Mesodermal cell (in vitro differentiated cells): ENCODE data around the gene CCL22.
"Not testable (repeated sequence)": the region's sequence is repeated elsewhere in the genome, so short reads cannot be mapped to it uniquely, and the experiment has no call there.

Experiments used
- H3K27ac ChIP-seq: 2 replicates; pipeline ENCODE4 v1.7.0; 2013; ENCODE audit warnings: mild to moderate bottlenecking, low read depth, low read length, moderate library complexity; ENCODE audit not compliant: severe bottlenecking
- H3K36me3 ChIP-seq: 2 replicates; pipeline ENCODE4 v1.7.1; 2013; ENCODE audit warnings: mild to moderate bottlenecking, low read length, moderate library complexity; ENCODE audit not compliant: control insufficient read depth, insufficient read depth
- H3K4me1 ChIP-seq: one replicate; pipeline ENCODE4 v1.7.1; 2013; ENCODE audit warnings: mild to moderate bottlenecking, low read length; ENCODE audit not compliant: insufficient read depth, control insufficient read depth, poor library complexity, severe bottlenecking
- H3K4me3 ChIP-seq: 2 replicates; pipeline ENCODE4 v1.7.0; 2013; ENCODE audit warnings: low read length, control low read depth, mild to moderate bottlenecking; ENCODE audit not compliant: insufficient read depth, poor library complexity, severe bottlenecking; ENCODE audit errors: extremely low read depth
- H3K9me3 ChIP-seq: 2 replicates; pipeline ENCODE4 v1.7.1; 2013; ENCODE audit warnings: mild to moderate bottlenecking, low read length, moderate library complexity; ENCODE audit not compliant: control insufficient read depth
- WGBS, 2 experiments: methylation state at CpG; one replicate each; pipeline ENCODE4 v1.1.5; 2013; ENCODE audit warnings: missing lambda C conversion rate in 2 of 2; ENCODE audit not compliant: insufficient coverage in 2 of 2; 5-methylcytosine and 5-hydroxymethylcytosine counted together

CCL22 gene

GRCh38 chr16:57361404-57361803, 2.8 kb downstream of the CCL22 start:
- WGBS, 2 experiments = 92 to 94% methylated on average over 3 to 4 of the region's 4 CpGs
- no peaks in the 10 kb centered on the region for H3K9me3 ChIP-seq
- no peak overlapping the region for H3K4me3 ChIP-seq
- H3K36me3 ChIP-seq = no peaks in the 10 kb centered on the region
- H3K4me1 ChIP-seq = no peaks in the 10 kb centered on the region
- no peak overlapping the region for H3K27ac ChIP-seq

DNA sequence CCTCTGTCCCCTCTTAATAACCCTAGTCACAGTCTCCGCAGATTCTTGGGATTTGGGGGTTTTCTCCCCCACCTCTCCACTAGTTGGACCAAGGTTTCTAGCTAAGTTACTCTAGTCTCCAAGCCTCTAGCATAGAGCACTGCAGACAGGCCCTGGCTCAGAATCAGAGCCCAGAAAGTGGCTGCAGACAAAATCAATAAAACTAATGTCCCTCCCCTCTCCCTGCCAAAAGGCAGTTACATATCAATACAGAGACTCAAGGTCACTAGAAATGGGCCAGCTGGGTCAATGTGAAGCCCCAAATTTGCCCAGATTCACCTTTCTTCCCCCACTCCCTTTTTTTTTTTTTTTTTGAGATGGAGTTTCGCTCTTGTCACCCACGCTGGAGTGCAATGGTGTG, 5.6 kb downstream of the CCL22 start:
- Histone ChIP-seq H3K9me3 (no peaks in the 10 kb centered on the region), H3K4me1 (no peaks in the 10 kb centered on the region), H3K27ac (no peak overlapping the region), H3K4me3 (no peak overlapping the region), H3K36me3 (no peaks in the 10 kb centered on the region)
- 80 to 100% methylated on average over 2 of the region's 3 CpGs for WGBS, 2 experiments

DNA sequence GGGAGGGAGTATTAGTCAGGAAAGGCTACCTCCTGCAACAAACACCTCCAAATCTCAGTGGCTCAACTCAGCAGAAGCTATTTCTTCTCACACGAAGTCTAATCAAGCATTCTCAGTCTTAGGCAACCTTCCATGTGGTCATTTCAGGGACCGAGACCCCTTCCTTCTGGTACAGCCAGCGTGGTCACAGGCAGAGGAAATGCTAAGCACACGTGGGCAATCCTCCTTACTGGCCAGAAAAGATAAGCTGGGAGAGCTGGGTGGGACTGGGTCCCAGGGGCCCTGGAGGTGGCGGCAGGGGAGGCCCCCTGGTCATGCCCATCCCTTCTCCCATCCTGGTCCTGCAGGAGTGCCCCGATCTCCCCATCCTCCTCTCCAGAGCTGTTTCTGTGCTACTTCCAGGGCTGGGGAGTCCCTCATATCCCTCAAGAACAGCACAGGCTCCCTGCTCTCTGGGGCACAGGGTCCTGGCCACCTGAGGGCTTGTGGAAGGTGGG, 8.0 kb downstream of the CCL22 start:
- peaks cover under 1% of the 10 kb centered on the region for H3K4me1 ChIP-seq
- 78 to 83% methylated on average over 4 to 5 of the region's 6 CpGs for WGBS, 2 experiments
- no peak overlapping the region for H3K4me3 ChIP-seq

DNA sequence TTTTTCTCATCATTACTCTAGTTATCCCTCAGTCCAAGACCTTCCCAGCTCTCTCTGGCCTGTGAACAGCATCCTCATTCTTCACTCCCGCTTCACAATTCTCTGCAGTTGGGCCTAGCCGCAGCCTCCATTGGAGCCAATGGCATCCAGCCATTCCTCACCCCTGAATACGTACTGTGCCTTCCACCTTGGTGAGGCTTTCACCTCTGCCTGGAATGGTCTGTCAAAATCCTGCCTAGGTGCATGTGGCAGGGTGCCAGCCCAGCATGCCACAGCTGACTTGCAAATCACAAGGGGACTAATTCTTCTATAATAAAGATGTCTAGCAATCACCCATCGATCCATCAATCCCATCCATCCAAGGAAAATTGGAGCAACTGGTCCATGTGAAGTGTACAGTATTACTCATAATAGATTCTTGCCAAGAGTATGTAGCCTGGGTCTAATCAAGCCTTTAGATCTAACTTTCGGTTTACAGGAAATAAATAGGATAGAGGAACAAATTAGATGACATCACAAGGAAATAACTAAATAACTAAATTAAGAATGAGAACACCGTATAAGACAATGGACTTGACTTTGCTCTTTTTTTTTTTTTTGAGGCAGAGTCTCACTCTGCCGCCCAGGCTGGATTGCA, 8.7 kb downstream of the CCL22 start:
- WGBS, 2 experiments = 89 to 100% methylated on average over 3 to 4 of the region's 7 CpGs
- H3K4me3 ChIP-seq = no peak overlapping the region

More for the DNA sequence above, 8.0 kb downstream of the CCL22 start:
- H3K36me3 ChIP-seq = no peaks in the 10 kb centered on the region
- H3K27ac ChIP-seq = no peak overlapping the region
- no peaks in the 10 kb centered on the region for H3K9me3 ChIP-seq

GRCh38 chr16:57371494-57372371, 13.2 kb downstream of the CCL22 start:
- H3K27ac ChIP-seq = peak overlapping the region; percentile 41
- peak overlapping the region; percentile 31 for H3K4me3 ChIP-seq
- WGBS, 2 experiments = 75 to 79% methylated on average over 12 to 13 of the region's 15 CpGs
- H3K36me3 ChIP-seq = no peaks in the 10 kb centered on the region
- H3K9me3 ChIP-seq = no peaks in the 10 kb centered on the region
- peaks cover 24% of the 10 kb centered on the region for H3K4me1 ChIP-seq

More for the DNA sequence above, 8.7 kb downstream of the CCL22 start:
- H3K36me3 ChIP-seq = no peaks in the 10 kb centered on the region
- peaks cover 7% of the 10 kb centered on the region for H3K4me1 ChIP-seq
- H3K27ac ChIP-seq = no peak overlapping the region
- no peaks in the 10 kb centered on the region for H3K9me3 ChIP-seq

DNA sequence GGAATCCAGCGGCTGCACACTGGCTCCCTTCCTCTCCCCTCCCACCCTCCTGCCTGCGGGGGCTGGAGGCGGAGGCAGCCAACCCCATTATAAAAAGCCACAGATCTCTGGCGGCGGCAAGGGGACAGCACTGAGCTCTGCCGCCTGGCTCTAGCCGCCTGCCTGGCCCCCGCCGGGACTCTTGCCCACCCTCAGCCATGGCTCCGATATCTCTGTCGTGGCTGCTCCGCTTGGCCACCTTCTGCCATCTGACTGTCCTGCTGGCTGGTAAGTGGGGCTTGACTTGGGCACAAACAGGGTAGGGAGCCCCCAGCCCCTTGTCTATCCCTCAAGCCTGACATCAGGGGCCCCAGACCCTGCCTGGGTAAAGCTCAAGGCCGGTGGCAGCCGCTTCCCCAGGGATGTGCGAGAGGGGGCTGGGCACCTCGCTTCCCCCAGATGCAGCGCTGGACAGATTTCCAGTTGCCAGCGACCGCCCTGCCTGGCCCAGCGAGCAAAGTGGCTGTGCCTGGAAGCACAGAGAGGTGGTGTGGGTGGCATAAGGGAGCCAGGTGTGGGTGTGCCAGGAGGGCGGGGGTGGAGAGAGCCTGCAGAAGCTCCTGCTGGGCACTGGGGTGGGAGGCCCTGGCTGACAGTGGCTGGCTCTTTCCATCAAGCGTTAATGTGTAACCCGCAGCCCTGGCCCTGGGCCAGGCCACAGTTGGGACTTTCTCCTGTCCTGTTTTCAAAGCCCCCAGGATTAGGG, 14.0 kb downstream of the CCL22 start, which contains the start of gene CX3CL1:
Gene CX3CL1, plus strand, starts transcription at position 119 of the 745 bp plus-strand sequence. Its CDS starts 79 bp downstream, at position 198.
- Histone ChIP-seq H3K27ac (peak within 1 kb of the TSS; percentile 62), H3K9me3 (no peaks in the 10 kb centered on the region), H3K4me1 (peaks cover 32% of the 10 kb centered on the region), H3K4me3 (peak within 1 kb of the TSS; percentile 31), H3K36me3 (no peaks in the 10 kb centered on the region)
- 21 to 32% methylated on average over 22 of the region's 23 CpGs for WGBS, 2 experiments

DNA sequence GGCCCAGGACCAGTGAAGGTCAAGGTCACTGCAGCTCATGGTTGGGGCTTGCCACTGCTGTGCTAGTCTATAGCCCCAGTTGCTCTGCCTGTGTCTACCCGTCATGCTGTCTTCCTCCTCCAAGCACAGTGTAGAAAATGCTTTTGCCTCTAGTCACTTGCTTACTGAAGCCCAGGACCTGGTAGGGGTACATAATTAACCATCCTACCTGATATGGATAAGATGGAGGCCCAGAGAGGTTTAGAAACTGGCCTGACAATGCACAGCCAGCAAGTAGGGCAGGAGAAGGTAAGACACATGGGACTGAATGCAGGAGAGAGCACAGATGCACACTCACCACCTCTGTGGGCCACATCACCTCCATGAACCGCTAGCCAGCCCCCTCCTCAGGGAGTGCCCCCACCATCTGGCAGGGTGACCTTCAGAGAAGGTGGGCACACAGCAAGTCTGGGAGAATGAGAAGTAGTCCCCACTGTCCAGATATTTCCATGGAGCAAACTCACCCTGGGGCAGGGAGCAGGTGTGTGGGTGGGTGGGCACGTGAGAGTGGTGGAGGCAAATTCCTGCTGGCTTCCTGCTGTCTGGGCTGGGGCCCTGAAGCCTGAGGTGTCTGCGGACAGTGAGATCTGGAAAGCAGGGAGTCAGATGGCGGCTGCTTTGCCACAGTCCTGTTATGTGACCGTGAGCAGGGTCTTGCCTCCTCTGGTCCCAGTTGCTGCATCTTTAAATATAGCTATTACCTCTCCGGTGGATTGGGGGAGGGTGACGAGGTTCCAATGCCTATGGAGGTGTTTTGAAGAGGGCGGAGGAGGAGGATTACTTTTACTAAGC, 14.7 kb downstream of the CCL22 start:
- 79 to 90% methylated on average over 5 of the region's 9 CpGs for WGBS, 2 experiments
- Histone ChIP-seq H3K36me3 (no peaks in the 10 kb centered on the region), H3K4me3 (peak overlapping the region; percentile 31), H3K9me3 (no peaks in the 10 kb centered on the region), H3K27ac (no peak overlapping the region), H3K4me1 (peaks cover 35% of the 10 kb centered on the region)

DNA sequence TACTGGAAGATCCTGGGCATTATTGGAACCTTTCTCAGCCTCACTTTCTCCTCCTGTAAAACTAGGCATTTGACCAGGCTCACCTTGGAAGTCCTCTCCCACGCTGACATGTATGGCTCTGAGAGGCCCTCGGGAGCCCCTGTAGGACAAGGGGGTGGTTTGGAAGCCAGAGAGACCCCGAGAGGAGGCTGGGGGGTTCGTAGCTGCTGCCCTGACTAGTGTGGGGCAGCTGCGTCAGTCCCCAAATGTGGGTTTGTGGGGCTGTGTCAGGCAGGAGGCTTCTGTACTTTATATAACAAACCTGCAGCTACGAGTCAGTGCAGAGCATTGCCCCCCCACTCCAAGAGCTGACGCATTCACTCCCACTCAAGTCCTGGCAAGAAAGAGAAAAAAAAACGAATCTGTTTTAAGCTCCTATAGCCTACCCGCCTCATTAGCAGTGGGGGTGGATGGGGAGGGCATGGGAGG, 15.5 kb downstream of the CCL22 start:
- no peak overlapping the region for H3K27ac ChIP-seq
- no peak overlapping the region for H3K4me3 ChIP-seq
- H3K36me3 ChIP-seq = no peaks in the 10 kb centered on the region
- H3K9me3 ChIP-seq = no peaks in the 10 kb centered on the region
- H3K4me1 ChIP-seq = peaks cover 38% of the 10 kb centered on the region
- 40 to 90% methylated on average over 1 to 2 of the region's 9 CpGs for WGBS, 2 experiments

DNA sequence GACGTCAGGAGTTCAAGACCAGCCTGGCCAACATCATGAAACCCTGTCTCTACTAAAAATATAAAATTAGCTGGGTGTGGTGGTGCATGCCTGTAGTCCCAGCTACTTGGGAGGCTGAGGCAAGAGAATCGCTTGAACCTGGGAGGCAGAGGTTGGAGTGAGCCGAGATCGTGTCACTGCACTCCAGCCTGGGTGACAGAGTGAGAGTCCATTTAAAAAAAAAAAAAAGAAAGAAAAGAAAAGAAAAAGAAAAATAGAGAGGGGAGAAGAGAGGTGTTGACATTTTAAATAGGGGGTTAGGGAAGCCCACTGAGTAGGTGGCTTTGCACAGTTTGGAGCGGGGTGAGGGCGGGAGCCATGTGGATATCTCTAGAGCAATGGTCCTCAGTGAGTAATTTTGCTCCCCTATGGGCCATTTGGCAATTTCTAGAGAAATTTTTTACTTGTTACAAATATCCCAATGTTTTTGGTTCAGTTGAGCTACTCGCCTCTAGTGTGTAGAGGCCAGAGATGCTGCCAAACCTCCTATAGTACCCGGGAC, 16.4 kb downstream of the CCL22 start:
- not testable (repeated sequence) for H3K27ac ChIP-seq, H3K4me3 ChIP-seq, H3K36me3 ChIP-seq, H3K9me3 ChIP-seq
- WGBS, 2 experiments = 98 to 99% methylated on average over 6 to 7 of the region's 8 CpGs
- H3K4me1 ChIP-seq = peaks cover 38% of the 10 kb centered on the region
